HCEC 1CT (cell line): ENCODE measurements around the gene SPTB.

Experiments
- DNase-seq: peaks from one replicate; pipeline ENCODE4 v3.0.0-alpha.2; 2017

The SPTB gene

DNA sequence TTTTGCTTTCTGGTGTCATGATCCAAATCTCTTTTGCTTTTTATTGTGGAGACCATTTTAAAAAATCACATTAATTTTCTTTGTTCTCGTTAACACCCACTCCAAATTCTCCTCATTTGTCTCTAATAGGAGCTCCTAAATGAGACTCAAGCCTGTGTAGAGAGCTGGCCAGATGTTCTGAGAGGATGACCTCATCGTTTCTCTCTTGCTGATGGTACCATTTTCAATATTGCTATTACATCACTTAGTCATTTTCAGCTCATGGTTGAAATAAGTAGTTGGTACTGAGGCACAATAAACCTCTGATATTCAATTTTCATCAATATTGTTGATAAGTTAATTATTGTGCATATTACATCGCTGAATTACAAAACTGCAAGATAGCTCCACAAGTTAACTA is 31.5 kb downstream of the SPTB start:
- DNase-seq, result no peak

DNA sequence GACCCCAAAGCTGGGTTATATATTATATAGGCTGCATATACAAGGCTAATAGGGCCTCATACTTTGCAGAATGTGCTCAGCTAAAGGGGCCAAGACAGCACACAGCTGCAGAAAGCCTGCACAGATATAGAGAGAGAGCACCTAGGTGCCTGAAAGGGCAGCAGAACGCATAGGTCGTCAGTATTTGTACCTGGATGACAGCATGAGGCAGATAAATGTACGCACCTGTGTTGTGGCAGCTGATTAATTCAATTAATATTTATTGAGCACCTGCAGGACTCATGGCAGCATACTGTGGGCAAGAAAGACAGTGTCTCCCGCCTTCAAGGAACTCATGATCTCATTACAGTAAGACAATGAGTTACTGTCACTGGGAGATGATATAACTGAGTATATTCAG is 33.4 kb downstream of the SPTB start:
- no peak for DNase-seq

DNA sequence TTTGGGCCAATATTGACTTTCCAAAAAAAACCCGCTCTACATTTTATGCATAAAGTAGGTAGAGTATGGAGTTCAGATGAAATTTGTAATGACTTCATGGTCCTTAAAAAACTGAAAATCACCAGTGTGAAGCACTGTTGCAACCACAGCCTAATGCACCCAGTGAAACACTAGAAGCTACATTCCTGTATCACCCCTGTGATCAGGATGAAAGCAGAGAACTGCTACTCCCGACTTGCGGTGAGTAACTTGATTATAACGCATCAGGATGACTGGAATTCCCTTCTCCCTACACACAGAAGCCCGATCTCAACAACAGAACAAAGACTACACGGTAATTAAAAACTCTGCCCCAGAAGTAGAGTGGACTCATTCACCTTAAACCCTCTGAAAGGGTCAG is 33.8 kb downstream of the SPTB start:
- DNase-seq, result peak; percentile 41

DNA sequence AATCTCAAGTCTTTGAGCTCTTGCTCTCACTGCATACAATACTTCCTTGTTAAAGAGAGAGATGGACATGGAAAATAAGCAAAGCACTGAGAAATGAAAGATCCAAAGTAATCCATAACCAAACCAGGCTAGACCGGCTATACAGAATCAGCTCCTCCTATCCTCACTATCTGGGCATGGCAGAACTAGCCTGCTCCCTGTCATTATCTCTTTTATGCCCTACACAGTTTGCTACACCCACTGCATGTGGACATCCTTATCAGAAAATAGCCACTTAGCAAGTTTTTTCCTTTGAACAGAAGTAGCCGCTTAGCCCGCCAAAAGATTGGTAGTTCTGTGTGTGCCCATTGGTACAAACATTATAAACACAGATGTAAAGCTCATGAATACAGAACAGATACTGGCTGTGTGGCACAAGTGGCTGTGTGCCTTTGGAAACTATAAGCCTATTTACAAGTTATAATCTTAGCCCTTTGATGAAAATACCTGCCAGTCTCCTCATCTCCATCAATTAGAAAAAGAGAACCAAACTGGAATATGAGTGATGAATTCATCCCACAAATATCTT is 34.7 kb downstream of the SPTB start:
- DNase-seq, result no peak

DNA sequence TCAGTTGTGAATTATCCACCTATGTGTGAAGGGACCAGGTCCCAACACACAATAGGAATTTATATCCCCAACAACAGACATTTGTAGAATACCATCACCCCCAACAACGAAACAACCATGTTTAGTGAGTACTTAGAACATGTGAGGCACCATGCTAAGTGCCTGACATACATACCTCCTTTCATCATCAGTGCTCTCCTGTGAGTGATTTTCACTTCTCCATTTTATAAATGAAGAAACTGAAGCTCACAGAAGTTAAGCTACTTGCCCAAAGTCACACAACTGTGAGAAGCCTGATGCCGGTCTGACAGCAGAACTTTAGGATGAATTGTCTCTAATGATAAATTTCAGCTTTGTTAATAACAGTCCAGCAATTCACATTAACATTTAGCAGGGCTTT is 35.4 kb downstream of the SPTB start:
- no peak for DNase-seq

DNA sequence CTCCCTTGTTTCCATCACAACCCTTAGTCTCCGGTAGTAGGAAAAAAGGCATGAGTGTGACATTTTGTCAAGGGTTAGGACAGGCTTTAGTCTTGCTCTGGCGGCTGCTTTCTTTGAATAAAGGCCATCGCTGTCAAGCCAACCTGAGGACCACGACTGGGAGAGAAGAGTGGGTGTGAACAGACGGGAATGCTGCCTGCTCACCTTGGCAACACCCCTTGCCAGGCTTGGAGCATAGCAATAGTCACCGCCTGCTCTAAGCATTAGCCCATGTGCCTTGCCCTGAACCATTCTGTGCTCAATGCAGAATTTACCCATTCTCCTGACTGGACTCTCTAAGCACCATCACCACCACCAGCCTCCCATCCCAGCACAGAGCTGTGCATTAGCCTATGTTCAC is 36.2 kb downstream of the SPTB start:
- no peak for DNase-seq

DNA sequence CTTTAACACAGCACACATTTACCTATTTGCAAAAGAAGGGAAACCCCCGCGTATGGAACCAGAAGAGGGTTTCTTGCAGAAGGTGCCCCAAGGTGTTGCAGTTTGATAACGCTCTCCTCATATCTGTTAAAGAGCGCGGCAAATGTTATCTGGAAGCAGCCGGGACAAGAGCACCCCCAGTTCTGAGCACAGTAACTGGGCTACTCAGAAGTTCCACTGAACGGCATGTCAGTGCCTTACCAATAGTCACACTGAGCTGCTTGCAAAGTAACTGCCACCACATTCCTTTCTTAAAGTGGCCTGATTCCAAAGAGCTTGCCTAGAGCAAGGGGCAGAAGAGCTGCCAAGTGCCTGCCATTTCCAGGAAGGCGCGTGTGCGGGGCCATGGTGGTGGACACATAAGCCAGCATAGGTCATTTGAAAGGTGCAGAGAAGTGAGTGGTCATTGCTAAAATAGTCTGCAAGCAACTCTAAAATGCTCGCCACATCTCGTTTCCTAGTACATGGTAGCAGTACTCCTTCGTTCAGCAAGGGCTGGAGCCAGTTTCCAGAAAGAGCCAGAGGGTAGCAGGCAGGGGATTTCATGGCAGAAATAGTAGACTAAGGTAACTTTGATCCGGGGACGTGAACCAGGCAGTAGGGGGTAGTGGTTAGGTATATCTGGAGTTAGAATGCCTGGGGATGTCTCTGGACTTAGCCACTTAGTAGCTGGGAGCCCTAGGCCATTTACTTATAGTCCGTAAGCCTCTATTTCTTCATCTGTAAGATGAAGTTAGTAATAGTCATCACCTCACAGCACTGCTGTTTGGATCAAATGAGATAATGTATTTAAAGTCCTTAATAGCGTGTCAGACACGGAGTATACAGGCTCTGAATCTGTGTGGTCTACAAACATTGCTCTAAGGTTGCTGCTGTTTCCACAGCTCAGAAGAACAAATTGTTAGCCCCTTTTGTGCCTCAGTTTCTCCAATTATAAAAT is 37.6 kb downstream of the SPTB start:
- DNase-seq, result no peak

DNA sequence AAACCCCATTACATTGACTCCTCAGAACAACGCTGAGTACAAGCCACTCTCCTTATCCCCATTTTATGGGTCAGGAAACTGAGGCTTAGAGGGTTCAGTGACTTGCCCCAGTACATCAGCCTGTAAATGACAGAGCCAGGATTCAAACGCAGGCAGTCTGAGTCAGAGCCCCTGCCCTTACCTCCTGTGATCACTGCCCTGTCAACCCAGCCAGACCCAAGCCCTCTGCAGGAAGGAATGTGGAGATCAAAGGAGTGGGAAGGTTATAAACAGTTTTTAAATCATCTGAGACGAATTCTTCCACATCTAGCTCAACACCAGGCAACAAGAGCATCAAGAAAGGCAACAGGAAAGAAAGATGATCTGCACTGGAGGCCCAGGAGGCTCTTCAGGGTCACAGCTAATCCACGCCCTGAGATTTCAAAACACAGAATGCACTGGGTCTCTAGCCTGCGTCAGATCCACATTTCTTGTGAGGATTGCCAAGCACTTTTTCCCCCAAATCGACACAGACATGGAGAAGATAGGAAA is 38.5 kb downstream of the SPTB start:
- DNase-seq, result peak; percentile 54

DNA sequence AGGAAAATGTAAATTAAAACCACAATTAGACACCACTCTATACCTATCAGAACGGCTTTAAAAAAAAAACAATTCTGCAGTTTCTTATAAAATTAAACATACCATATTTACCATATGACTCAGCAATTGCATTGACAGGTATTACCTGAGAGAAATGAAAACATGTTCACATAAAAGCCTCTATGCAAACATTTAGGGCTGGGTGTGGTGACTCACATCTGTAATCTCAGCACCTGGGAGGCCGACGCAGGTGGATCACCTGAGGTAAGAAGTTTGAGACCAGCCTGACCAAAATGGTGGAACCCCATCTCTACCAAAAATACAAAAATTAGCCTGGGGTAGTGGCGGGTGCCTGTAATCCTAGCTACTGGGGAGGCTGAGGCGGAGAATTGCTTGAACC is 41.1 kb downstream of the SPTB start:
- DNase-seq, result no peak

DNA sequence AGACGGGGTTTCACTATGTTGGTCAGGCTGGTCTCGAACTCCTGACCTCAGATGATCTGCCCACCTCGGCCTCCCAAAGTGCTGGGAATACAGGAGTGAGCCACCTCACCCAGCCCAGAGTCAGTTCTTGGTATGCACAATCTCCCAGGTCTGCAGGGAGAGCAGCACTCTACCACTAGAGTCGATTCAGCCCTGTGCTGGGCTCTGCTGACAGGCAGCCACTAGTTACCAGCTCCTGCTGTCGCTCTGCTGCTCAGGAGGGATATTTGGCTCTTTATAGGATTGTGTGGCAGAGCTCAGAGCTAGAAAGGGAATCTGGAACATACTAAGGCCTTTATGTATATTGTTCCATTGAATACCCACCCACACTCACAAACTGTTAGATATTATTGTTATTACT is 44.3 kb downstream of the SPTB start:
- no peak for DNase-seq

DNA sequence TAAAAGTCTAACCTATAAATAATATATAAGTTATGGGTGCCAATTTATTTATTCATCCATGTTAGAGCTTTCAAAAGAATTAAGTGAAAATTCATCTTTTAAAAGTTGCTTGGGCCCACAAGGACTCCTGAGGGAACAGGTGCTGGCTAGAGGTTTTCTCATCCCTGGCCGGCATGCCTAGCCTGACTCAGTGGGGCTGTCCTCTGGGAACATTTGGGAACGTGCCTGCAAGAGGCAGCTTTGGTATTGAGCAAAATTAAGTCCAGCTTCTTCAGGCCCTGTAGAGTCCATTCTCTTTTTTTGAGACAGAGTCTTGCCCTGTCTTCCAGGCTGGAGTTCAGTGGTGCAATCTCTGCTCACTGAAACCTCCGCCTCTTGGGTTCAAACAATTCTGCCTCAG is 44.7 kb downstream of the SPTB start:
- no peak for DNase-seq

DNA sequence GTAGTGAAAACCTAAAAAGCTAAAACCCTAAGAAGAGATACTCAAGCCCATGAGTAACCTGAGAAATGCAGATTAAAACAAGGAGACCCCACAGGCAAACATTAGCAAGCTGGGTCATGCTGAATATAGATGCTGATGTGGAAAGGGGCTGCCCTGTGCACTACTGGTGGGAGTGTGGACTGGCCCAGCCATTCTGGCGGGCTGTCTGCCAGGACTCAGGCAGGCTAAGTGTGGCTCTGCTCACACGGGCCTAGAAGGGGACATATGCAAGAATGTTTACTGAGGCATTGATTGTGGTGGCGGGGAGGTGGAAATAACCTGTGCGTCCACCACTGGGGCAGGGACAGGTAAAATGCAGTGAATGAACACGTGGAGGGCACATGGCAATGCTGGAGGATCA is 48.3 kb downstream of the SPTB start:
- no peak for DNase-seq

DNA sequence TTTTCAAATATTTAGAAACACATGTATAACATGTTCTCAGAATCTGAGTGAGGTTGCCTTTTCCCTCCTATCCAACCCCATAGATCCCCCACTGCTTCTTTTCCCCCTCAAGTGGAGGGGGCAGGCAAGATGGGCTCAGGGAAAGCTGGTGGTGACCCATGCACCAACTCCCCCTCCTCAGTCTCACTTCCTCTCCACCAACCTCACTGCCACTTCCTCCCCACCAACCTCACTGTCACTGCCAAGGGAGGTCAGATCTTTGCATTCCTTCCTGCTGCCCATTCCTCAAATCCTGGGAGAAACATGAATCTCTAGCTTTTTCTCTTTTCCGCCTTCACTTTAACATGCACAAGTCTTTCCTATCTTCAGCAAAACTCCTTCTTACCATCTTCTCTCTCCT is 48.7 kb downstream of the SPTB start:
- no peak for DNase-seq

DNA sequence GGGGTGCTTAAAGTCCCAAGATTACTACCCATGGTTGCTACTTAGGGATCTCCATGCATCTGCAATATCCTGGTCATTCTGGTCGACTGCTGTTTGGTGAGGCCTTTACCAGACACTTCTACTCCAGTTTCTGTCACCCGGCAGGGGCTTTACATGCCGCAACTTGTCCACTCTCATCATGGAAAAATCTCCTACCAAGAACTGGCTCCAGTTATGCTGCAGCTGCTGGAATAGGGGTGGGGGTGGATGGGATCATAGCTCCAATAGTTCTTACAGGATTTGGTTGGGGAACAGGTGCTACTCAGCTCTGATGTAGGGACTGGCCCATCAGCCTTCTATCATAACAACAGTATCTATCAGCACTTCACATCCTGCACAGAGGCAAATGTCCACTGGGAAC is 51.6 kb downstream of the SPTB start:
- no peak for DNase-seq

DNA sequence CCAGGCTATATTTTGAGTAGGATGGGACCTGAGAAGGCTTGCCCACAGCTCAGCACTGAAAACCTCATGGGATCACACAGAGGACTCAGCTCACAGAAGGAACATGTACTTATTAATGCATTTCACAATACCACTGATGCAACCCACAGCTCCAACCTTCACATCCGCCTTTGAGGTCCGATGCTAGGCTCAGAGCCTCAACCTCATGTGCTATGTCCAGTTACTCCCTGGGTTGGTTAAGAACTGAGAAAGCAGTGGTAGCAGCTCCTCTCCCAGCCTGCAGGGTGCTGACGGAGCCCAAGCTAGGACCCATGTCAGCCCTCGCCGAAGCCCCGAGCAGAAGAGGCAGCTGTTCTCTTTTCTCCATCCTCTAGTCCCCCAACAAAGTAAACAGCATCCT is 52.9 kb downstream of the SPTB start:
- DNase-seq, result no peak

DNA sequence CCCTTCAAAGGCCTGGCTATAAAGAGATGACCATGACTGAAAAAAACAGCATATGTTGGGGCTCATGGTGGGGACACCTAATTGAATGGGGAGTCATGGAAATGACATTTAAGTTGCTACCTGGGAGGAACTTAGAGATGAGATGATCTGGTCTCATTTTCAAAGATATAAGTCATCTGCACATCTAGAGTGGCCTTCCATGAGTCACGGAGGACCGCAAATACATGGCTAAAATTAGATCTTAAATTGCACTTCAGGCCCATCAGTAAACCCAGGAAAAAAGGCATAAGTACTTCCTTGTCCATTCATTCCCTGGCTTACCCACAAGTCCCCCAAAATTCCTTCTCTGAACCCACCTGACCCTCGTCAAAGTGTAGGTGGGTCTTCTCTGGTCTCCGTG is 53.4 kb downstream of the SPTB start:
- no peak for DNase-seq

DNA sequence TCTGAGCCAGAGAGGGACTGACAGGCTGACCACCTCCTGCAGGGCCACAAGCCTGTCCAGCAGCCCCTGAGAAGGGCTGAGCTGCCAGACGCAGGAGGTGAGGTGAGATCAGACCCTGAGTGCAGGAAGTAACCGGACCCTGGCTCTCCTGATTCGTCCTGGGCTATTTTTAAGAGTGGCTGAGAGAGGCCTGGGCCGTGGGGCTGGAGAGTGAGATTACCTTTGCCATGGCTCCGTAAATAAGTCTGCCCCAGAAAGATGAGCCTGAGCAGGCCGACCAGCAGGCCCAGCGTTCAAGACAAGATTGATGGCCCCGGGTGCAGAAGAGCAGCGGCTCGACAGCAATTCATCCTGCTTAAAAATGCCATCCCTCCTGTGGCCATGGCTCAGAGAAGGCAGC is 54.2 kb downstream of the SPTB start:
- no peak for DNase-seq

DNA sequence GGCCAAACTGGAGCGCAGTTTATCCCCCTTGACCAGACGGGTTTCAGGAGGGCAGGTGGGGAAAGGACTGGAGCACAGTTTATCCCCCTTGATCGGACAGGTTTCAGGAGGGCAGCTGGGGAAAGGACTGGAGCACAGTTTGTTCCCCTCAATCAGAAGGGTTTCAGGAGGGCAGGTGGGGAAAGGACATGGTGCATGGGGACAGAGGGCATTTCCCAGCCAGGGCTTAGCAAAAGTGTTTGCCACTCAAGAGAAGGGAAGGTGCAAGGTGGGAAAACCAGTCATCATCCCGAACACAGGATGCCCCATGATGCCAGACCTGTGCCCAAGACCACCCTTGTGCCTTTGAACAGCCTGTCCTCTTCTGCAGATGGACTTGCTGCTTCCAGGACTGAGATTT is 54.7 kb downstream of the SPTB start:
- DNase-seq, result no peak

DNA sequence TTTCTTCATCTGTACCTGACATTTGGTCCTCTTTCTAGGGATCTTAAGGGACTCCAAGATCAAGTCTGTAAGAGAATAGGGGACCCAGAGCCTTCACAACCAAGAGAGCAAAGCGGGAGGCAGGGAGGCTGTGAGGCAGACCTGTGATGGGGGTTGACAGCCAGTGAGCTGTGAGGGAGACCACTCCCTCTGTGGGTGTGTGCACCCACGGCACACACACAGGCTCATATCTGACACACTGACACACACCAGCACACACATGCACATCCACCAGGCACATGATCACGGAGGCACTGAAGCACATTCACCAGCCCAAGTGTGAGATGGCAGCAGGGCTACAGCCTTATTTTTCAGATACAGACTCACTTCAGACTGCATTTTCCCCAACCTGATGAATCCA is 55.2 kb downstream of the SPTB start:
- no peak for DNase-seq

DNA sequence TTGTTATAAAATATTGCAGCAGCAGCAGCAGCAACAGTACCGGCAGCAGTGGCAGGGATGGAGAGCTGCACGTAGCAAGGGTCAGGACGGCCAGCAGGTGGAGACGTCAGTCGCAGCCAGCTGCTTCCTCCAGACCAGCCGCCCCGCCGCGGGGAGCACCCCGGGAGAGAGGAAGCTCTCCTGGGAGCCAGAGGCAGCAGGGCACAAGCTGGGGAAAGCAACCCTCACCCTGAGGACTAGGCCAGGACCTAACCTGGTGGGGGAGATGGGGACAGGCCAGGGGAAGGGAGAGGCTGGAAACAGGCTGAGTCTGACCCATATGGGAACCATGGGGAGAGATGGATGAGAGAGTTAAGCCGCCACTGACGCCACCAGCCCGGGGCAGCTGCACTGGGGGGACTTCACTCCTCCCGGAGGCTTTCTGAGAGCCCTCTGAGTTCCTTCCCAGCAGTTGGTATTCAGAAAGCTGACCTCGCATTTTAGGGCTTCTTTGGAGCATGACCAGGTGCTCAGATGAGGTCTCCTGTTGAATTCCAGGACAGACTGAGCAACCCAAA is 56.3 kb downstream of the SPTB start:
- peak; percentile 70 for DNase-seq

DNA sequence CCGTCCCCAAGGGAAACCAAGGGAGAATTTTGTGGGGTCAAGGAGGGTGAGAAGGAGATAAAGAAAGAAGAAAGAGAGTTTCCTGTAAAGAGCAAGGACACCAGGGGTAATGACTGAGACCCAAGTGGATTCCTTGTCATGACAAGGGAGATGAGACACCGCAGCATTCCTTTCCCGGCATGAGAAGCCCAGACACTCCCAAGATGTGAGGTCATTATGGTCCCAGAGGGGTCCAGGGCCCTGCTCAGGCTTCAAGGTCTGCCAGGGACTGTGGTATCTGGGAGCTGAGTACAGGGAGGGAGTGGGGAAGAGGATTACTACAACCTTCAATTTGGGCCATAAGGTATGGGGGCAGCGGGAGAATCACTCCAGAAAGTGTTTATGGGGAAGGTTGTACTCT is 58.1 kb downstream of the SPTB start:
- DNase-seq, result no peak

DNA sequence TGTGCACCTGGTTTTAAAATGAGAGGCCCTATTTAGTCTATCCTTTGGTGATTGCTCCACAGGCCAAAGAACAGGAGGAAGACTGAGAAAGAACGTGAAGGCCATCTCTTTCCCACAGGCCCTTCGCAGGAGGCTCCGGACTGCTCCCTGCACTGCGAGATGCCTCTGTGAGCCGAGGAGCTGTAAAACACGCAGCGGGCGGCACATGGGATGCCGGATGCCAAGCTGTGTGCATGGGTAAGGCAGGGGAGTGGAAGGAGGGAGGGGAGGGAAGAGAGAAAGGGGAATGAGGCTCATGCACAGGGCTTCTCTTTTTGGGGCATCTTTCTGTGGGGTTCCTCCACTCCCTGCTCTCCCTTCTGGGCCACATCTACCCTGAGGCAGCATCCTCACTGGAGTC is 61.6 kb downstream of the SPTB start:
- DNase-seq, result no peak

DNA sequence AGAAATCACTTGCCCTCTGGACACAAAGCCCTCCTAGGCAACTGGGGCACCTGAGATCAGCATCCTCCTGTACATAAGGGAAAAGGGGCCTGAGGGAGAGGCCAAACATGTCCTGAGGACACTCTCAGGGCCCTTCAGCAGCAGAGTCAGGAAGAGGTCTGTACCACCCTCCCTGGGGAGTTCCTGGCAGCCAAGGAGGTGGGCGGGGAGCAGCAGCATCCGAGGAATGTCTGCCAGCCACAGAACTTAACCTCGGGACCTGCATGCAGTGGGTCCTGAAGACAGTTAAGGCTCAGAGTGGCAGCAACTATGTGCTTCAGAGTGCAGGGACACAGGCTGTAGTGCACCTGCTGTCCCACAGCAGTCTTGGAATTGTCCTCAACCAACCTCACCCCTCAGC is 62.1 kb downstream of the SPTB start:
- DNase-seq, result no peak

DNA sequence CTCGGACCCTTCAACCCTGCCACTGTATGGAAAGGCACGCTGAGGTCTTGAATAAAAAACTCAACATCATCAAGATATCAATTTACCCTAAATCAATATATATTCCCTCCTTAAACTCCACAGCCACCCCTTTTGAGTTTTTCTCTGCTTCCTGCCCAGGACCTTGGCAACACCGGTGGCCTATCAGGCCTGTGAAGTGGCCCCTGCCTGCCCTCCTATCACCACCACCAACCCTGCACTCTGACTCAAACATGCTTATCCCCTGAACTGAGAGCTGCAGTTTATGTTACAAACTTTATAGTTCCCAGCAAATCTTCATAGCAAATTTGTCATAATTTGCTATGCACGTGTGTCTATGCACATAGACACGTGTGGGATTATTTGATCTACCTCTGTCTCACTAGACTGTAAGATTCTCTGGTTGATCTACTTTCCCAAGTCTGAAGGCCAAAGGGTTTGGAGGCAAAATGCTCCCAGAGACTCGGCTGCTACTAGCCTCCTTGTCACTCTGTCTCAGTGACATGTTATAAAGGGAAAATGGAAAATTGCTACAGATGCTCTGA is 63.4 kb downstream of the SPTB start:
- DNase-seq, result no peak
